Transverse colon (tissue), 4 donors: ENCODE results near the gene TRPM8.

Source experiments
- POLR2A ChIP-seq: fragments of 450-650 bp; IDR thresholded peaks from one replicate; pipeline ENCODE4 v1.6.1; 2016; ENCODE audit warnings: antibody characterized with exemption, mild to moderate bottlenecking, moderate library complexity
- POLR2AphosphoS5 ChIP-seq, 3 donors: sonication (generic); formaldehyde crosslinking; IDR thresholded peaks; one replicate each; pipeline ENCODE4 v1.6.1; 2016; ENCODE audit warnings: antibody characterized with exemption in 3 of 3
- TF ChIP-seq, protein P1 (sequence below), 5 experiments: fragments of 200-600 bp in 3 of 5; fragments of 450-650 bp in 2 of 5; sonication (generic) in 3 of 5; IDR thresholded peaks; 1 replicate in 2 of 5; 2 replicates in 3 of 5; pipeline ENCODE4 v1.5.1; 2016 to 2017; ENCODE audit warnings: antibody characterized with exemption in 5 of 5, inconsistent platforms in 3 of 5, mild to moderate bottlenecking in 2 of 5, moderate library complexity in 1 of 5

DNA sequence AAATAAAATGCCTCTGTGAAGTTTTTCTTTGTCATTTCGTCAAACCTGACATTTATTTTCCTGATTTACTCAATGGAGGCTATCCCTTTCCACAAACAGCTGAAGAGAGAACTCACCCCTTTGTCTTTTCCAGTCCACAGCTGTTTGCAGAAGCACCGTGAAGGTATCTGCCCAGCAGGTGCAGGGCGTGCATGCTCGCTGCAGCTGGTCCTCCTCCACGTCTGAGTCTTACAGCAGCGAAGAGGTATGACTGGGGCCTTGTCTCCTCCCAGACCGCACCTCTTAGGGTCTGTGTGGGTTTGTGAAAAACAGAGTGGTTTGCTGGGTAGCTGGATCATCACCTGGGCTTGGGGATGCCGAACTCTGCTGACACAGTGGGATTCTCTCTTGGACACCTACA is 143.1 kb downstream of the TRPM8 start:
- TF ChIP-seq, protein P1, sequence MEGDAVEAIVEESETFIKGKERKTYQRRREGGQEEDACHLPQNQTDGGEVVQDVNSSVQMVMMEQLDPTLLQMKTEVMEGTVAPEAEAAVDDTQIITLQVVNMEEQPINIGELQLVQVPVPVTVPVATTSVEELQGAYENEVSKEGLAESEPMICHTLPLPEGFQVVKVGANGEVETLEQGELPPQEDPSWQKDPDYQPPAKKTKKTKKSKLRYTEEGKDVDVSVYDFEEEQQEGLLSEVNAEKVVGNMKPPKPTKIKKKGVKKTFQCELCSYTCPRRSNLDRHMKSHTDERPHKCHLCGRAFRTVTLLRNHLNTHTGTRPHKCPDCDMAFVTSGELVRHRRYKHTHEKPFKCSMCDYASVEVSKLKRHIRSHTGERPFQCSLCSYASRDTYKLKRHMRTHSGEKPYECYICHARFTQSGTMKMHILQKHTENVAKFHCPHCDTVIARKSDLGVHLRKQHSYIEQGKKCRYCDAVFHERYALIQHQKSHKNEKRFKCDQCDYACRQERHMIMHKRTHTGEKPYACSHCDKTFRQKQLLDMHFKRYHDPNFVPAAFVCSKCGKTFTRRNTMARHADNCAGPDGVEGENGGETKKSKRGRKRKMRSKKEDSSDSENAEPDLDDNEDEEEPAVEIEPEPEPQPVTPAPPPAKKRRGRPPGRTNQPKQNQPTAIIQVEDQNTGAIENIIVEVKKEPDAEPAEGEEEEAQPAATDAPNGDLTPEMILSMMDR (IDR thresholded peaks at IDR 0.05) = no peak
- TF ChIP-seq POLR2A (no peak), POLR2AphosphoS5 (IDR thresholded peaks at IDR 0.05) (no peak)
